Measurements from ENCODE around the gene CDH4.

GRCh38 chr20:61292391-61292790 is 40.3 kb downstream of the CDH4 start:
- TF ChIP-seq CTCF (IDR thresholded peaks at IDR 0.05) (no peak), POLR2AphosphoS5 (IDR thresholded peaks at IDR 0.05) (no peak)

All from upper lobe of left lung (tissue), 4 donors.